OCI-LY7 (cell line): Measurements from ENCODE around the gene PTPRM. TPM values are rescaled to one million over a fixed set of nuclear protein-coding genes. Genes with fewer than 3 reads are reported as not detected.

ENCODE experiments used
- BruUV-seq: library from RNA; stranded (reverse); fragments of 400-500 nt; replicated peaks from 2 replicates; lab custom pipeline; 2021; lab: Mats Ljungman, UMichigan
- CTCF ChIA-PET: fragments of 300-600 bp; sonication (Branson Sonifier 250); formaldehyde crosslinking; loops from one replicate; lab custom pipeline; 2022; ENCODE audit warnings: antibody characterized with exemption; ENCODE audit not compliant: unreplicated experiment; lab: Charles Lee
- POLR2A ChIA-PET: fragments of 300-600 bp; sonication (Branson Sonifier 250); formaldehyde crosslinking; loops from one replicate; lab custom pipeline; 2022; ENCODE audit warnings: antibody characterized with exemption; lab: Charles Lee
- DNase-seq: peaks from one replicate; pipeline ENCODE4 v3.0.0-alpha.2; 2015; ENCODE audit warnings: low spot score
- H2AFZ ChIP-seq: fragments of 200-600 bp; sonication (generic), shearing (Covaris generic); 2 replicates; pipeline ENCODE4 v1.6.1; 2014; ENCODE audit warnings: mild to moderate bottlenecking, antibody characterized with exemption, low read length, moderate library complexity
- H3K27ac ChIP-seq: fragments of 200-600 bp; sonication (generic); 2 replicates; pipeline ENCODE4 v1.5.1; 2014; ENCODE audit warnings: mixed run types, low read depth, mild to moderate bottlenecking, moderate library complexity, low read length, inconsistent platforms; ENCODE audit not compliant: poor library complexity, severe bottlenecking
- H3K36me3 ChIP-seq: fragments of 200-600 bp; sonication (generic); 2 replicates; pipeline ENCODE4 v1.6.1; 2014; ENCODE audit warnings: mild to moderate bottlenecking, antibody characterized with exemption, low read length, moderate library complexity, mixed read lengths; ENCODE audit not compliant: insufficient read depth
- H3K4me1 ChIP-seq: fragments of 200-600 bp; sonication (generic); 2 replicates; pipeline ENCODE4 v1.5.1; 2014; ENCODE audit warnings: mild to moderate bottlenecking, low read length; ENCODE audit not compliant: insufficient read depth, poor library complexity, severe bottlenecking
- H3K4me2 ChIP-seq: fragments of 200-600 bp; sonication (generic); 2 replicates; pipeline ENCODE4 v1.6.1; 2014; ENCODE audit warnings: mild to moderate bottlenecking, low read length
- H3K4me3 ChIP-seq: fragments of 200-600 bp; sonication (generic); 2 replicates; pipeline ENCODE4 v1.5.1; 2014; ENCODE audit warnings: mild to moderate bottlenecking, low read depth, low read length; ENCODE audit not compliant: poor library complexity, severe bottlenecking
- H3K79me2 ChIP-seq: fragments of 200-600 bp; sonication (generic); 2 replicates; pipeline ENCODE4 v1.6.1; 2016; ENCODE audit warnings: low read depth, mild to moderate bottlenecking, low read length, moderate library complexity, mixed read lengths; ENCODE audit not compliant: insufficient read depth
- H3K9me2 ChIP-seq: fragments of 200-600 bp; sonication (generic); 2 replicates; pipeline ENCODE4 v1.6.1; 2016; ENCODE audit warnings: mild to moderate bottlenecking, low read length, mixed read lengths; ENCODE audit not compliant: insufficient read depth
- H3K9me3 ChIP-seq: fragments of 200-600 bp; sonication (generic); 2 replicates; pipeline ENCODE4 v1.6.1; 2014; ENCODE audit warnings: mild to moderate bottlenecking, mixed run types, low read length, mixed read lengths
- H4K20me1 ChIP-seq: fragments of 200-600 bp; sonication (generic); 2 replicates; pipeline ENCODE4 v1.6.1; 2014; ENCODE audit warnings: mild to moderate bottlenecking, antibody characterized with exemption, low read length, moderate library complexity, mixed read lengths; ENCODE audit not compliant: insufficient read depth
- EZH2phosphoT487 ChIP-seq: fragments of 200-600 bp; sonication (generic); IDR thresholded peaks from 2 replicates; pipeline ENCODE4 v1.6.1; 2018; ENCODE audit warnings: low read depth, borderline replicate concordance, mild to moderate bottlenecking, mixed run types, antibody characterized with exemption, low read length, moderate library complexity, mixed read lengths
- intact Hi-C: fragments of 100-400 bp; cut with micrococcal nuclease; formaldehyde crosslinking; loops from one replicate; pipeline ENCODE4 v1.10.0; 2022; ENCODE audit not compliant: unreplicated experiment
- total RNA-seq, 2 experiments: library from RNA; depleted of rRNA in 1 of 2; stranded (reverse); fragments of >200 nt in 1 of 2; shearing (Covaris generic) in 1 of 2; gene quantifications; 2 replicates each; pipeline ENCODE4 v1.2.3, GENCODE V29; 2014 to 2022
- TF ChIP-seq, protein P1 (sequence below): fragments of 200-600 bp; sonication (generic); conservative IDR thresholded peaks from 2 replicates; pipeline ENCODE4 v1.5.1; 2014; ENCODE audit warnings: mild to moderate bottlenecking, antibody characterized with exemption, low read length, moderate library complexity, mixed read lengths

Gene PTPRM
- total RNA-seq, 2 experiments from 2014 or later = not detected

DNA sequence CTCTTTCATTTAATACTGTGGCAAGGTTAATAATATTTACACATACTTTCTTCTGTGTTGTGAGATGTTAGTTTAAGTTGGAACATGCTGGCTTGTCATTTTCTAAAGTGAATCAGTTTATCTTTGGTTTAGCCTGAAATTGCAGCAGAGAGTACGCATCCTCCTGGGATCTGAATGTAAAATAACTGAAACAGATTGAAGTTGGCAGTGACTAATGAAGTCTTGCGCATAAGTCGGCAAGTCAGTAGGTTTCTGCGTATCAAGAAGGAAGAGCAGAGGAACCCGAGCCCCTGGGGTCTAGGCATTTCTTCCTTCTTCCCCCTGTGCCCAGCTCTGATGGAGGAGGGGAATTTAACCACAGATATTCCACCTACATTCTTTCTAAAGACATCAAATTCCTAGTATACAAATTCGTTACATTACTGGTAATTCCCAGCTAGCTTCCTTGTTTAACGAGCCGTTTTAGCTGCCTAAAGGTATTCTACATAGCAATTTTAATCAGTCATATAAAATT is 650.0 kb downstream of the PTPRM start:
- TF ChIP-seq, protein P1, sequence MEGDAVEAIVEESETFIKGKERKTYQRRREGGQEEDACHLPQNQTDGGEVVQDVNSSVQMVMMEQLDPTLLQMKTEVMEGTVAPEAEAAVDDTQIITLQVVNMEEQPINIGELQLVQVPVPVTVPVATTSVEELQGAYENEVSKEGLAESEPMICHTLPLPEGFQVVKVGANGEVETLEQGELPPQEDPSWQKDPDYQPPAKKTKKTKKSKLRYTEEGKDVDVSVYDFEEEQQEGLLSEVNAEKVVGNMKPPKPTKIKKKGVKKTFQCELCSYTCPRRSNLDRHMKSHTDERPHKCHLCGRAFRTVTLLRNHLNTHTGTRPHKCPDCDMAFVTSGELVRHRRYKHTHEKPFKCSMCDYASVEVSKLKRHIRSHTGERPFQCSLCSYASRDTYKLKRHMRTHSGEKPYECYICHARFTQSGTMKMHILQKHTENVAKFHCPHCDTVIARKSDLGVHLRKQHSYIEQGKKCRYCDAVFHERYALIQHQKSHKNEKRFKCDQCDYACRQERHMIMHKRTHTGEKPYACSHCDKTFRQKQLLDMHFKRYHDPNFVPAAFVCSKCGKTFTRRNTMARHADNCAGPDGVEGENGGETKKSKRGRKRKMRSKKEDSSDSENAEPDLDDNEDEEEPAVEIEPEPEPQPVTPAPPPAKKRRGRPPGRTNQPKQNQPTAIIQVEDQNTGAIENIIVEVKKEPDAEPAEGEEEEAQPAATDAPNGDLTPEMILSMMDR = no peak
- no peaks in the 10 kb centered on the region for H3K4me1 ChIP-seq
- no peak overlapping the region for H3K4me2 ChIP-seq
- intact Hi-C loops = no loop called here
- no TSS peak for BruUV-seq
- no peaks in the 10 kb centered on the region for H3K79me2 ChIP-seq
- H3K27ac ChIP-seq = no peak overlapping the region
- H3K9me2 ChIP-seq = no peaks in the 10 kb centered on the region
- H3K4me3 ChIP-seq = no peak overlapping the region
- H3K9me3 ChIP-seq = no peaks in the 10 kb centered on the region
- no peak overlapping the region for H2AFZ ChIP-seq
- H4K20me1 ChIP-seq = no peaks in the 10 kb centered on the region
- no peaks in the 10 kb centered on the region for H3K36me3 ChIP-seq
- no peak for DNase-seq
- POLR2A ChIA-PET = interaction anchor here (1.2 kb wide), 1 partner anchor 41 kb away, joined by 3 read pairs; no protein-coding TSS in a partner anchor
- CTCF ChIA-PET = no interaction called here

DNA sequence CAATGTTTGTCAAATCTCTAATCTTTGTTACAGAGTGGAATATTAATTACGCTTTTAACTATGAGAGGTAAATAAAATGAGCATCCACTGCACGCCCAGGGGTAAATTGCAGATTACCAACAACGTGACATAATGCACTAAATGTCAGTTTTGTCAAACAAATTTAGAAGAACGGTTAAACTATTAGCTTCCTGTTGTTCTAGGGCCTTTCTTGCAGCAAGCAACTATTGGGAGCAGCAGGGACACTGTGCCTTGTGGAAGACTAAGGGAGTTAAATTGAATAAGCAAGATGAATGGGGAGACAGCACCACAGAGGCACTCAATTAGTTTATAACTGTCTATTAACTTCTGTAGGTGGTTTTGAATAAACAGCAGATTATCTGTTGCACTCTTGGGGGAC is 651.1 kb downstream of the PTPRM start:
- Histone ChIP-seq H3K9me3 (no peaks in the 10 kb centered on the region), H3K9me2 (no peaks in the 10 kb centered on the region), H3K27ac (no peak overlapping the region), H3K36me3 (no peaks in the 10 kb centered on the region), H3K4me3 (no peak overlapping the region), H3K4me2 (no peak overlapping the region), H3K79me2 (no peaks in the 10 kb centered on the region), H2AFZ (no peak overlapping the region), H4K20me1 (no peaks in the 10 kb centered on the region), H3K4me1 (no peaks in the 10 kb centered on the region)
- intact Hi-C loops = no loop called here
- ChIA-PET CTCF (no interaction called here), POLR2A (interaction anchor here (0.5 kb wide), 1 partner anchor 737 kb away, joined by 3 read pairs; no protein-coding TSS in a partner anchor)
- no peak for TF ChIP-seq EZH2phosphoT487
- TF ChIP-seq, protein P1 = no peak
- no TSS peak for BruUV-seq
- DNase-seq = no peak

DNA sequence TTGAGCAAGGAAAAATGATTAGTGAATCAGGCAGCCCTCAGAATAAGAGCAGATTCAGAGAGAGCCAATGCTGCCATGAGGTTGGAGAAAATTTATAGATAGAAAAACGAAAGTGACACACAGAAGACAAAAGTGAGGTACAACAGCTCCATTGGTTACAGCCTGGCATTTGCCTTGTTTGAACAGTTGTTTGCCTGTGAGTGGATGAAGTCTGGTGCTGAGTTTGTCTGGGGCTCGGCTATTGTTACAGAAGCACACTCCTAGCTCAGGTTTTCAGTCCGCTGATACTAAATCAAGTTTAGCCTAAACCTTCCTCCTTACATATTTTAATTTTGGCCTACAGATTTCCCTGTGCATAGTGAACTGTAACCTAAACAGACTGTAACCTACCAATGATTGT is 654.3 kb downstream of the PTPRM start:
- Histone ChIP-seq H4K20me1 (no peaks in the 10 kb centered on the region), H3K27ac (no peak overlapping the region), H3K36me3 (no peaks in the 10 kb centered on the region), H3K4me2 (no peak overlapping the region), H3K9me2 (no peaks in the 10 kb centered on the region), H3K4me3 (no peak overlapping the region), H2AFZ (no peak overlapping the region), H3K9me3 (no peaks in the 10 kb centered on the region), H3K4me1 (no peaks in the 10 kb centered on the region), H3K79me2 (no peaks in the 10 kb centered on the region)
- BruUV-seq = no TSS peak
- DNase-seq = no peak
- CTCF ChIA-PET = no interaction called here
- intact Hi-C loops = no loop called here
- no peak for TF ChIP-seq EZH2phosphoT487
- TF ChIP-seq, protein P1 = no peak
- POLR2A ChIA-PET = interaction anchor here (0.5 kb wide), 1 partner anchor 17 kb away, joined by 6 read pairs; no protein-coding TSS in a partner anchor
